HG03066 (cell line): ENCODE data around the gene CAMTA1.

Experiments used
- ATAC-seq: cut with Tn5 transposase; IDR thresholded peaks from one replicate; pipeline ENCODE4 v1.9.1; 2021; ENCODE audit warnings: low read depth; ENCODE audit not compliant: unreplicated experiment

Gene CAMTA1

DNA sequence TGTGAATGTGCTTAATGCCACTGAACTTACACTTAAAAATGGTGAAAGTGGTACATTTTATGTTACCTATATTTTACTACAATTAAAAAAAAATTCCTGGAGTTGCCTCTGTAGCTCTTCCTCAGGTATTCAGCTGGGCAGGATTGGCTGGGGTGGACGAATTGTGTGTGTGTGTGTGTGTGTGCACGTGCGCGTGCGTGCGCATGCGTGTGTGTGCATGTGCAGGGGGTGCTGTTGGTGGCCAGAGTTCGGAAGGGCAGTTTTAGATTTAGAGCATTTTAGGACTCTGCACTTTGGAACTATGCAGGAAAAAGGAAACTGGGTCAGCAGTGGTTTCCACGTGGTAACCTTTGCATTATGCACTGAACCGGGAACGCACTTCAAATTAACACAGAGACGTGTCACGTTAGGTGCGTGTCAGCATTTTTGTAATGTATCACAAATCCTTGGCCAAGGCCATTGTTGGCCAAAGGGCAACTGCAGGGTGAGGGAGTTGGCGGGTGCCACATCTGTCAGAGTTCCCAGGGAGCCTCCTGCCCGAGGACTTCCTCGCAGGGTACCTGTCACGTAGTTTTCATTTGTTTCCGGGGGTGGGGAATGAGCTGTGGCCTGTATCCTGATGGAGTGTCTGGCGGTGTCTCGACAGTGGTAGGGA lies 312.8 kb downstream of the CAMTA1 start:
- no peak for ATAC-seq

DNA sequence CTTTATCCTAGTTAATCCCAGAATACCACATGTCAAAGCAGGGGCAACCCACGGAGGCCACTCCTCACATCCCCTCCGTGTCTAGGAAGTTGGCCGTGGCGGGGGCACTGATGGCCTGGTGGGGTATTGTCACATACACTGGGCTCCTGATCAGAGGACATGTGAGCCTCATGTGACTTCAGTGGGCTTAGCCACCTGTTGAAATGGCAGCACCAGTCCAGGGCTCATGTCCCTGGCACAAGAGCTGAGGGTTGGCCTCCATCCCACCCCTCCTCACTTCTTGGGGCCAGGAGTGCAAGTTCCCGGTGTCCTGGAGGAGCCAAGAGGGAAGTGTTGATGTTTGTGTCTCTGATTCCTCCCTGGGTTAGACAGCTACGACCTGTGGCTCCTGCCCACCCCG lies 313.4 kb downstream of the CAMTA1 start:
- ATAC-seq = no peak

DNA sequence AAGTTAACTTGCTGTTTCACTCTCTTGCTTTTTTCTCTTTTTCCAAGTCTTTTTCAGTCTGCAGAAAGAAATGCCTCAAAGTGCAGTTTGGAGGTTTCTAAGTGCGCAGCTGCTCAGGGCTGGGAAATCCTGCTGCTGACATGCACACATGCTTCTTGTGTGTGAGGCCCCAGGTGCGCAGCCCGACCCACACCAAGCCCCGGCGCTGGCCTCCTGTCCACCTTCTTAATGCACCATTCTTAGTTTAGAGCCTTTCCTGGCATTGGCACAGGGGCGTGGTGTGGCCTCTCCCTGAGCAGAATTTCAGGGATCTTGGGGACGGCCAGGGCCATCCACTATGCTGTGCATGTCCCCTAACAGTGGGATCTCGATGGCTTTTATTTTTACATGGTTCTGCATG lies 315.2 kb downstream of the CAMTA1 start:
- no peak for ATAC-seq

DNA sequence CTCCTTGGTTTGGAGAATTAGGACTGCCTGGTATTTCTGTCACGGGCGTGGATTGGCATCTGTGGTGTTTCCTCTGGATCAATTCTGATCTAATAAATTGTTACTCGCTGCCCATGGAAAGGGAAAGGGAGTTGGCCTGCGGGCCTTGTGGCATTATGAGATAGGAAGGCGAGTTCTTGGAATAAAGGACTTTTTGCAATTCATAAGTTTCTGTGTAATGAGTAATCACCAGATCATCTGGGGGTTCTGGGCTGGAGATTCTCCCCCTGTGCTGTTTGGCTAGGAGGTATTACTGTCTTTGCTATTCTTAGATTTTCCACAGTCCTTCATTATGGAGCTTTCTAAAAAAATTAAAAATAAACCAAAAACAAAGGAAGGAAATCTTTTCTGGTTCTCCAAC lies 315.9 kb downstream of the CAMTA1 start:
- no peak for ATAC-seq

DNA sequence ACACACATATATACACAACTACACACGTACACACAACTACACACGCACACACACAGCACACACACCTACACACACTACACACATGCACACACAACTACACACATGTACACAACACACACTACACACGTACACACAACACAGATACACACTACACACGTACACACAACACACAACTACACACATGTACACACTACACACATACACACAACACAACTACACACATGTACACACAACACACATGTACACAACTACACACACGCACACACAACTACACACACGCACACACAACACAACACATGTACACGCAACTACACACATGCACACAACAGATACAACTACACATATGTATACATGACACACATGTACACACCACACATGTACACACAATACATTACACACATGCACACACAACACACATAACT lies 318.1 kb downstream of the CAMTA1 start:
- ATAC-seq = no peak

DNA sequence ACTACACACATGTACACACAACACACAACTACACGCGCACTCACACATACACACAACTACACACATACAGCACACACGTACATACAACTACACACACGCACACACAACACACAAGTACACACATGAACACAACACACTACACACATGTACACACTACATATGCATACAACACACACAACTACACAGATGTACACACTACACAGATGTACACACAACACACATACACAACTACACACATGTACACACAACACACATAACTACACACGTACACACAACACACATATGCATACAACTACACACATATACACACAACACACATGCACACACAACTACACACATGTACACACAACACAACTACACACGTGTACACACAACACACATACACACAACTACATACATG lies 318.6 kb downstream of the CAMTA1 start:
- no peak for ATAC-seq

DNA sequence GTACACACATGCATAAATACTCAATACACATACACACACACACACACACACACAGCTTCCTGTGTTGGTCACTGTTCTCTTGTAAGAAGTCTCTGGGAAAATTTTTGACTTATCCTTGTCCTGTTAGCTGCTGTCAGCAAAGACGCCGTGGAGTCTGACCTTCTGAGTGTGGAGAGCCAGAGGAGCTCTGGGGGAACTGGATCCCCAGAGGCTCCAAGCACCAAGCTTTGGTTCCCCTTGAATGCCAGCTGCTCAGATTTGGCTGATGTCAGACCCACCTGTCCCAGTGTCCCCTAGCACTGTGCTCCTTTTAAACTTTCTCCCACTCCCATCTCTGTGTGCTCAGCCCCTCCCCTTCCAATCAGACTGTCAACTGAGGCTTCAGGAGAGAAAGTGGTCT lies 319.1 kb downstream of the CAMTA1 start:
- ATAC-seq = no peak

DNA sequence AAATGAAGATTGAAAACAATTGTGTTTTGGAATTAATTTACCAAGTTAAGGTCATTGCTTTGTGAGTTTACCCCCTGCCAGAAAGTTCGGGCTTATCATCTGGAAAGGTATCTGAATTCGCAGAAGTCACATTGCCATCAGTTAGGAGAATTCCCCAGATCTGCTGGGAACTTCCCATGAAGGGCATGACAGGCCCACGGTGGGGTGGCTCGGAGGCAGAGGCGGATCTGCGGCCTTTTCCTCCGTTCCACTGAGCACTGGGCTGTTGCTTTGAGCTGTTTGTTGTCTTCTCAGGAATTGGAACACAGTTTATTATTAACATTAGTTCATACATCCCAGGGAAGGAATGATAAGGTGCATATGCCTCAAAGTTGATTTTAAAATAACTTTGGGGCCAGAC lies 320.0 kb downstream of the CAMTA1 start:
- ATAC-seq = no peak

DNA sequence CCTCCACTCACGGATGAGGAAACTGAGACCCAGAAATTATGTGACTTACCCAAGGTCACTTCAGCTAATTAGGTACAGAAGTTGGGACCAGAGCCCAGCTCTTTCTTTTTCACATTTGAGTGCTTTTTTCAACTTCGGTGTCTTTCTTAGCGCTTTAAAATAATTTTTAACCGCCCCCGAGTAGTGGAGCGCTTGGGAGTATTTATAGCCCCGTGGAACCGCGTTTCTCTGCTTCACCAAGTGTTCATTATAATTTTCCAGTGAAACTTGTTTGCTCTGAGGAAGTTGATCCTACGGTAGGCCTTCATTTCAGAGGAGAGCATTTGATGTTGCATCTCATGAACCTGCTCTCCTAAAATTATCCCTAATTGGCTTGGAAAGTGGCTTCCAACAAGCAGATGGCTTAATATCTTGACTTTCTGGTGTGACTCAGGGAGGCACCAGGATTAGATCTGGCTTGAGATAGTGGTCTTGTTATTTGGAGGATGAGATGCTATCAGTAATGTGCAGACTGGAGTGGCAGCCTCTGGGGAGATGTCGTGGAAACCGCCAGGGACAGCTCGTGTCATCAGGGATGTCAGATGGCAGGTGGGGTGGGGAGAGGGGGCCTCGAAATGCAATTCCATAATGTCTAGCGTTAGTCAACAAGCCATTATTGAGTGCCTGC lies 321.3 kb downstream of the CAMTA1 start:
- ATAC-seq = no peak

DNA sequence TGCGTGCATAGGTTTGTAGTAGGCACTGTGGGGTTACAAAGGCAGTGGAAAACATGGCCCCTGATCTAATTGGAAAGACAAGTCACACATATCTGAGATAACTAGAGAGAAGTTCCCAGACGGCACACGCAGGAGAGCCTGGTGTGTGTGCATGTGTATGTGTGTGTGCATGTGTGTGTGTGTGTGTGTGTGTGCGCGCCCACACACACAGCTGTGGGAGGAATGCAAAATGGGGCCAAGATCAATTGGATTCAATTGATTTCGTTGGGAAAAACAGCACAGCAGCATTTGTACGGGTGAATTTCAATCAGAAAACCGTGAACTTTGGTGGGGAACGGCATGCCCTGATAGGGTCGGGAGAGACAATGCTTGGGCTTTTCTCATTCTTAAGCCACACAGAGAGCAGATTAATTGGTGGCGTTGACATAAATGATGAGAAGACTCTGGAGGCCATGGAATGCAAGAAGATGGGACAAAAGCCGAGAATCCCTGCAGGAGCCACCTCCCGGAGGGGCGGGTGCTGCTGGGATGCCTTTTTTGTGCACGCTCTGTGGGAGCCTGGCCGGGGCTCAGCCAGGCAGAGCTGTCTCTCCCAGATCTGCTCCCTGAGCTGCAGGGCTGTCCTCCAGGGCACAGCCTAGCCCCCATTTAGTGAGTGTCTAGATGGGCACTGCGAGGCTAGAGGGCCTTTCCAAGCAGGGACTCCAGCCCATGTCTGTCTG lies 322.0 kb downstream of the CAMTA1 start:
- no peak for ATAC-seq

DNA sequence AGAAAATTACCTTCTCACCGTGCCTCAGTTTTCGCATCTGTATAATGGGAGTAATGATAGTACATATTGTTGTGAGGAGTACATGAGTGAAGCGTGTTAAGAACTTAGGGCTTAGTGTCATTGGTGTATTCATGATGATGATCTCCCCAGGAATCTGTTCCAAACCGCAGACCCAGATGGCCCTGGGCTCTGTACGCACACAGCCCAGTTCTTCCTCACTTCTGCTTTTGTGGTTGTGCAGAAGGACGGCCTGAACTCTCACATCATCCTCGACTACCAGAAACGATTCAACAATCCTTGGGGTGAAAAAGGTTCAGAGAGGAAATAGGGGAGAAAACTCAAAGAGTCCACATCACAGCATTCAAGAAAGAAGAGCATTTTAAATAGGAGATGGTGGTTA lies 323.0 kb downstream of the CAMTA1 start:
- ATAC-seq = no peak

DNA sequence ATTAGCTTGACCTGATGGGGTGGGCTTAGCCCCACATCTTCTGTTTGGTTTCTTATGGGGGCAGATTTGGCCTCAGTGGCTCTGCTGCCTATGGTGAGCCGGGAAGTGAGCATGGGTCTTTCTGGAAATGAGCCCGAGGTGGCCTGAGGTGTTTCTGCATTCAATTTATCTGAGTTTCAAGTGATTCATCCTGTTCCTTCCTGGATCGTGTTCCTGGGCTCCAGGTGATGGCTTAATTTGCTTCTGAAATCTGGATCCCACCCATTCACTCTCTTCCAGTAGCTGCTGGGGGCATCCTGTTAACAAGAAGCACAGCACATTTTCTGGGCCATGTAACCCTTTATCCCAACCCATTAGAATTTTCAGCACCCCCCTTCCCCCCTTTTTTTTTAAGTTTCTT lies 324.6 kb downstream of the CAMTA1 start:
- no peak for ATAC-seq

DNA sequence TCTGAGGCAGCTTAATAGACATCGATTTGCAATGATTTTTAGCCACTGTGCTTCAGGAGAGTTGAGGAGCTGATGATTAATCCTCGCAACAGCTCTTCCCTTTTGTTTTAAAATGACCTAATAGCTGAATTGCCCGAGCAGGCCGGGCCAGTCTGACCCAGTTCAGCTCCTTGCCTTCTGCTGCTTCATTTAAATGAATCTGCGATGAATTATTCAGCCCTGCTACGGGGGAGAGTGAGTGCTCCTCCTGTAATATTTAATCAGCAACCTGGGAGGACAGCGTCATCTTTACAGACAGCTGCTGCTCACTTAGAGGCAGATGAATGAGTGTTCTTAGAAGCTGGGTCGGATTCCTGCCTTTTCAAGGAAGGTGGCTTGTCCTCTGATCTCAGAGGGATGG lies 325.1 kb downstream of the CAMTA1 start:
- no peak for ATAC-seq

DNA sequence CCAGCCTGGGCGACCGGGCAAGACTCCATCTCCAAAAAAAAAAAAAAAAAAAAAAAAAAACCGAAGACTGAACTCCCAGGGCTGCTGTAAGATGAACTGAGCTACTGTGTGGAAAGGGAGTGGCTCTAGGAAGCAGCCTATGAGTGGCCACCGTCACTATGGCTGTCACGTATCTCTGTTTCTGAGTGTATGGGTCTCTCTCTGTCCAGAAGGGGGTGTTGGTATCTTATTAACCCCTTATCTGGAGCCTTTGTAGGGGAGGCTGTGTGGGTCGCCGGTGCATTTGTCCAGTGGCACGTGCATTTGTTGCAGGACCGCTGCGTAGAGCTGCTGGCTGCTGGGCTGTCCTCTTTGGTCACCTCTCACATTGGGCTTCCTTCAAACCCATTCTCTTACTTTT lies 326.6 kb downstream of the CAMTA1 start:
- no peak for ATAC-seq

DNA sequence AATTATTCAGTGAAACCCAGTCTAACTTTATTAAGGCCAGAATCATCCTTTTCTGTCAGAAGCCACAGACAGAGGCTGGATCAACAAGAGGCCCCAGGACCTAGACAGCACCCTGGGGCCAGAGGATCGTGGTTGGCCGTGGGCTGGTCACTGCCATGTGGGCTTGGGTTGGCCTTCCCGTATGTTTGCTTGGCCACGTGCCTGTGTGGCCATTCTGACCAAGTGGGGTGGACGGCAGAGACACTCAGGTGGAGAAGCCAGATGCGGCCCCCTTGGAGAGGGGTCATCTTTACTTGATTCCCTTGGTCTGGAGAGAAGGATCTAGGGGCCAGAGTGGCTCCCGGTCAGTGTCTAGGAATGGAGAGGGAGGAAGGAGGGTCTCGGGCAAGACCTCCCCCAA lies 327.9 kb downstream of the CAMTA1 start:
- no peak for ATAC-seq

DNA sequence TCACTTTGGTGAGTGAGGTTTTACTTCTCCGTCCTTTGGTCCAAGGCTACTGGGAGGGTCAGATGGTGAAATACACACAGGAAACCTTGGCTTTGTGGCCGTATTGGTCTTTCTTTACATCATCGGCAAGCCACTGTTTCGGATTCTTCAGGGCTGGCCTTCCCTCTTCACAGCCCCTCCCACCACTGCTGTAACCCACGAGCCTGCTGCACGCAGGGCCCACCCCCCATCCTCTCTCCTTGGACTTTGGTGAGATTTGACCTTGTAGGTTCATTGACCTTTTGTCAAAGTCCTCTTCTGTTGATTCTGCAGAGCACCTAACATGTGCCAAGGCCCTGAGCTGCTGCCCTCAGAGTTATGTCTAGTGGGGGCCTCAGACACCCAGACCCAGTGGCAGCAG lies 328.6 kb downstream of the CAMTA1 start:
- ATAC-seq = no peak

DNA sequence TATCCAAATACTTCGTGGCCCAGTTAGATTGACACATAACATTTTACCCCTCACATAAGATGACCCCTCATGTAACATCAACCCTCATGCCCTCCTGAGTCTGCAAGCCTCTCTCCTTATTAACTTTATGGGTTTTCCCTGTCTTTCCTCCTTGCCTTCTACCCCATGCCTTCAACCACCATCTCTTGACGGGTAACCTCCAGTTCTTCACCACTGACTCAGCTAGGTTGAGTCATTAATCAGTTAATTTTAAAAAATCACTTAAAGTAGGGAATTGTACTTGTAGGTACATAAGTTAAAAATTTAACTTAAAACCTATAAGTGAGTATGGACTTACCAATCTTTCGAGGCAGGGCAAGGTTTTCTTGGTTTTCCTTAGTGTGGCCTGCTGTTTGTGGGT lies 330.7 kb downstream of the CAMTA1 start:
- no peak for ATAC-seq

DNA sequence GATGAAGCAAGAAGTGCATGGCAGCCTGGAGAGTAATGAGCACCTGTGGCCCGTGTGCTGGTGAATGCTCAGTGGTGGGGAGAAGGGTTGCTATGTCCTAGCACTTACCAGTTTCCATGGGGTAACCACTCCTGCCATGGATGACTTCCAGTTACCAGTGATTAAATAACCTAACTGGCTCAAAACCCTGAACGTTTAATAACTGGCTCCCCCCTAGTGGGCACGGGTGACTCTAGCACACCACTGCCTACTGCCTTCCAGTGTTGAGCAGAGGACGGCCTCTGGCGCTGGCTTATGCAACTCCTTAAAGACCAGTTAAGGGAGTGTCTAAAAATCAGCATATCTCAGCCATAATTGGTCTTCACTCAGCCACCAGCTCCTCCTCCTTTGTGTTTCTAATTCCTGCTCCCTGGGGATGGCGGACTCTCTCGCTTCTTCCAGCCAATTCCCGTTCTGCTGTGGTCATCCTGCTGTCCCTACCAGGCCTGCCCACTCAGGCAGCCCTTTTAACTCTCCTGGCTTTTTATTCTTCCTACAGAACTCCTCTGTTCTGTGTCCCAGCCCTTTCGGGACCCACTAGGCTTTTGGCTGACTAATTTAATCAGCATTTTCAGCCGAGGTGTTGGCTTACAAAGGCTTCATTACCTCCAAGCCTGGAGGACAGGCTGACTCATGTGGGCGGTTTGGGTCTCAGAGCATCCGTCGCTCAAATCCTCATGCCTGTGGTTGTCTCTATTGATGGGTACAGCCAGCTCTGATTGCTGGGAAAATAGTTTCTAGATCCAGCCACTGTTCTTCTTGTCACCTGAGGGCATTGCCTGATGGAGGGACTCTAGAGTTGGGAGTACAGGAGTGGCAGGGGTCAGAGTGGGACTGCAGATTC lies 332.4 kb downstream of the CAMTA1 start:
- ATAC-seq = no peak

DNA sequence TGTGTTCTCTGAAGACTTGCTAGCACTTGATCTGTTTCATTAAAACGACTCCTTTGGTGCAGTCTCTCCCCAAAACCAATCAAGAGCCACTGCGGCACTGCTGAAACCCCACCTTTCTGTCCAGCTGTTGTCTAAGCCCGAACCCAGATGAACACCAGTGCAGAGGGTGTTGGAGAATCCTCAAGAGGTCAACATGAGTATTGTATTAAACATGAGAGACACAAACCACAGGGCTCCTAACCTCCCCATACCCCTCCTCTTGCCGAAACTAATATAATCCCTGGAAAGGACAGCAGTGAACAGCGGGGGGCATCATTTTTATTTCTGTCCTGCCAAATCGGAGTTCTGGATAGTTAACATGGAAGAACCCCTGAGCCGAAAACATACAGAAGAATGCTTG lies 333.9 kb downstream of the CAMTA1 start:
- ATAC-seq = no peak

DNA sequence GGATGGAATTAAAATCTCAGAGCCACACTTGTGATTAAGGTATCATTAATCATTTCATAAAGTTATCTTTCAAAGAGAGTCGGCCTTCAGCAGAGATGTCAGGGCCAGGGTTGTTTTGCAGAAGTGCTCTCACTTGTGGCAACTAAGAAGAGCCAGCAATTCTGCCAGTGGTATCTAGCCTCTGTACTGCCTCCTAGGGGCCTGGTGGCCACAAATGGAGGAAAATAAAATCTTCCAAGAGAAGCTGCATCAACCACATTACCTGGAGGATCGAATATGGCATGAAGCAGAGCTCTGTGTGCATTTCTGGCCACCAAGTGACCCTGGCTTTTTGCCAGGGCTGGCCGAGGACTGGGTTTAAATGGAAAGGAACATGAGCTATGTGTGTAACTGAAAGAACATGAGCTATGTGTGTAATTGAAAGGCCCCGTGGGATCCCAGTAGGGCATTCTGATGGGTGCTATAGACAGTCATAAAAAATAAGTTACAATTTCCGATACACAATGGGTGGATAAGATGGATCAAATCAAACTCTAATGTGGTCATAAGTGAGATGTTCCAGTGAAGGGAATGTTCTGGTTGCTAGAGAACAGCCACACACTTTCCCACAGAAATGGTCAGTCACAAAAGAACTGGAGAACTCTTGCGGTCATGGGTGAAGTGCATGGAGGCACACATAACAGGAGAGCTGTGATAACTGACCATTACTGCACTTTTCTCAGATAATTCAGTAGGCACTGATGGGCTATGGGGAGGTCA lies 335.8 kb downstream of the CAMTA1 start:
- no peak for ATAC-seq
